HepG2 (cell line): Measurements from ENCODE around the gene AATF. TPM values are rescaled to one million over a fixed set of nuclear protein-coding genes. Genes with fewer than 3 reads are reported as not detected.

Experiments used
- DMTF1 ChIP-seq: sonication (generic); formaldehyde crosslinking; IDR thresholded peaks from 2 replicates; pipeline ENCODE4 v1.4.0; 2020; ENCODE audit warnings: mild to moderate bottlenecking, missing genetic modification reagents
- GATAD2A ChIP-seq: IDR thresholded peaks from 2 replicates; pipeline ENCODE4 v1.6.1; 2016
- MLLT10 ChIP-seq: sonication (generic); formaldehyde crosslinking; IDR thresholded peaks from 2 replicates; pipeline ENCODE4 v1.4.0; 2020; ENCODE audit warnings: missing genetic modification reagents
- PTBP1 ChIP-seq: fragments of 200-400 bp; formaldehyde crosslinking; IDR thresholded peaks from 2 replicates; pipeline ENCODE4 v1.6.1; 2018; ENCODE audit warnings: low read length, low read depth; ENCODE audit not compliant: poor library complexity, severe bottlenecking
- ZKSCAN5 ChIP-seq: sonication (generic); formaldehyde crosslinking; IDR thresholded peaks from 2 replicates; pipeline ENCODE4 v1.5.1; 2020; ENCODE audit warnings: mild to moderate bottlenecking, missing genetic modification reagents
- ZNF546 ChIP-seq: sonication (generic); formaldehyde crosslinking; conservative IDR thresholded peaks from 2 replicates; pipeline ENCODE4 v1.8.1; 2023; ENCODE audit warnings: mild to moderate bottlenecking, missing genetic modification reagents
- ZSCAN29 ChIP-seq: sonication (generic); formaldehyde crosslinking; conservative IDR thresholded peaks from 2 replicates; pipeline ENCODE4 v1.4.0; 2020; ENCODE audit warnings: mild to moderate bottlenecking, missing genetic modification reagents
- polyA plus RNA-seq, 8 experiments: library from polyadenylated mRNA; depleted of rRNA in 3 of 8; stranded (reverse) in 7 of 8; unstranded in 1 of 8; fragments of >200 nt; fragmentation: Illumina TruSeq in 4 of 8; extraction: Trizol in 4 of 8; gene quantifications; 2 replicates each; pipeline versions ENCODE4 v1.2.1 to v1.2.3, GENCODE V29; 2011 to 2016; ENCODE audit warnings: low read depth in 4 of 8, missing spikeins in 1 of 8, mixed read lengths in 1 of 8; ENCODE audit not compliant: insufficient read depth in 1 of 8
- total RNA-seq, 5 experiments: library from RNA; depleted of rRNA; stranded (reverse); fragments of >200 nt; fragmentation: Illumina TruSeq; extraction: Trizol; gene quantifications; 2 replicates each; pipeline ENCODE4 v1.2.3, GENCODE V29; 2016; ENCODE audit warnings: low read depth in 1 of 5
- TF ChIP-seq, protein P1 (sequence below): sonication (generic); formaldehyde crosslinking; IDR thresholded peaks from 2 replicates; pipeline ENCODE4 v1.4.0; 2020; ENCODE audit warnings: missing genetic modification reagents
- TF ChIP-seq, protein P2 (sequence below): sonication (generic); formaldehyde crosslinking; IDR thresholded peaks from 2 replicates; pipeline ENCODE4 v1.4.0; 2020; ENCODE audit warnings: missing genetic modification reagents, borderline replicate concordance

The AATF gene
- total and polyA plus RNA-seq, 2 of the 13 experiments (the other 11 are each of a cell fraction or from before 2014, with no cell fraction given): 9.1 to 53.3 TPM

- TF ChIP-seq, protein P1, sequence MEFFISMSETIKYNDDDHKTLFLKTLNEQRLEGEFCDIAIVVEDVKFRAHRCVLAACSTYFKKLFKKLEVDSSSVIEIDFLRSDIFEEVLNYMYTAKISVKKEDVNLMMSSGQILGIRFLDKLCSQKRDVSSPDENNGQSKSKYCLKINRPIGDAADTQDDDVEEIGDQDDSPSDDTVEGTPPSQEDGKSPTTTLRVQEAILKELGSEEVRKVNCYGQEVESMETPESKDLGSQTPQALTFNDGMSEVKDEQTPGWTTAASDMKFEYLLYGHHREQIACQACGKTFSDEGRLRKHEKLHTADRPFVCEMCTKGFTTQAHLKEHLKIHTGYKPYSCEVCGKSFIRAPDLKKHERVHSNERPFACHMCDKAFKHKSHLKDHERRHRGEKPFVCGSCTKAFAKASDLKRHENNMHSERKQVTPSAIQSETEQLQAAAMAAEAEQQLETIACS (CRISPR knock-in tag): no peak
- TF ChIP-seq PTBP1: no peak
- no peak for TF ChIP-seq ZNF546 (CRISPR knock-in tag)
- TF ChIP-seq ZSCAN29 (CRISPR knock-in tag): no peak
- no peak for TF ChIP-seq ZKSCAN5 (CRISPR knock-in tag)
- TF ChIP-seq GATAD2A (CRISPR knock-in tag): no peak
- TF ChIP-seq MLLT10: no peak
- no peak for TF ChIP-seq DMTF1 (CRISPR knock-in tag)
- TF ChIP-seq, protein P2, sequence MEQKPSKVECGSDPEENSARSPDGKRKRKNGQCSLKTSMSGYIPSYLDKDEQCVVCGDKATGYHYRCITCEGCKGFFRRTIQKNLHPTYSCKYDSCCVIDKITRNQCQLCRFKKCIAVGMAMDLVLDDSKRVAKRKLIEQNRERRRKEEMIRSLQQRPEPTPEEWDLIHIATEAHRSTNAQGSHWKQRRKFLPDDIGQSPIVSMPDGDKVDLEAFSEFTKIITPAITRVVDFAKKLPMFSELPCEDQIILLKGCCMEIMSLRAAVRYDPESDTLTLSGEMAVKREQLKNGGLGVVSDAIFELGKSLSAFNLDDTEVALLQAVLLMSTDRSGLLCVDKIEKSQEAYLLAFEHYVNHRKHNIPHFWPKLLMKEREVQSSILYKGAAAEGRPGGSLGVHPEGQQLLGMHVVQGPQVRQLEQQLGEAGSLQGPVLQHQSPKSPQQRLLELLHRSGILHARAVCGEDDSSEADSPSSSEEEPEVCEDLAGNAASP (CRISPR knock-in tag): no peak
Measured at GRCh38 chr17:37016780-37017179, 68.0 kb downstream of the AATF start (continued).
